NCI-H460 (cell line): ENCODE data around the gene CD48. TPM values are rescaled to one million over a fixed set of nuclear protein-coding genes. Genes with fewer than 3 reads are reported as not detected.

Experiments
- DNase-seq: peaks from one replicate; pipeline ENCODE4 v3.0.0-alpha.2; 2016; ENCODE audit warnings: low read depth; ENCODE audit errors: extremely low read depth
- polyA plus RNA-seq: library from polyadenylated mRNA; depleted of rRNA; stranded (reverse); fragments of >200 nt; gene quantifications from 2 replicates; pipeline ENCODE4 v1.2.3, GENCODE V29; 2014; cell fraction: nucleus; rRNA removed
- total RNA-seq: library from RNA; depleted of rRNA; stranded (reverse); fragments of >200 nt; shearing (Covaris generic); gene quantifications from 2 replicates; pipeline ENCODE4 v1.2.3, GENCODE V29; 2014; rRNA removed

CD48 gene
- not detected in 2 replicates for total RNA-seq
- polyA plus RNA-seq: not detected in 2 replicates

DNA sequence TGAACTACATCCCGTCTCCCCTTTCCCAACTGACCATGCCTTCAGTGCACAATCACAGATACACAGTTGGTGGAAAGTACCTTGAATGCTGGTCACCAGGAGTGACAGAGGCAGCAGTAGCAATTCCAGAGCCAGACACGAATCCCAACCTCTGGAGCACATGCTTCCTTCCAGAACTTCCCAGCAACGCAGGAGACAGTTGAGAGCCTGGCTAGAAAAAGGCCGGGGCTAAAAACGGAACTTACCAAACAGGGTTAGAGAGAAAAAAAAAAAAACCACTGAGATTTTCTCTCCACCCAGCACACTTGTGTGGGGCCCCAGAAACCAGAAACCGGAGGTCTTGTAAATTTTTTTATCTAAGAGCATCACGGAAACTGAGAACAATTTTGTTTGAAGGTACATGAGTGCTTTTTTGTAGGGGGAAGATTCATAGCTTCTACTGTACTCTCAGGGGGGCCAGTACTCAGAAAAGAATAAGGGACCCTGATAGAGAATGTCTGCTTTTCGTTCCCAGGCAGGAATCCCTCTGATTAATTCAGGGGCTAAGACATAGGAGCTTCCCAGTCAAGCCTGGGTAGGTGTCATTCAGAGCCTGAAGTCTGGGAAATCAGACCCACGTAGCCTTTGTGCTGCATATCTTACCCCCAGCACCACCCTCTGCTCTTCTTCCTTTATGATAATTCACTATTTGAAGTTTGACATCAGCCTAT lies at the start of gene CD48:
Gene CD48, minus strand, starts transcription at position 221 of the 710 bp plus-strand sequence. Its CDS starts 59 bp downstream, at position 162.
- no peak for DNase-seq

- no peak for DNase-seq
These were observed 49.4 kb upstream of the CD48 start for GRCh38 chr1:160761046-160761445.

GRCh38 chr1:160759740-160760139 lies 48.1 kb upstream of the CD48 start:
- no peak for DNase-seq

DNA sequence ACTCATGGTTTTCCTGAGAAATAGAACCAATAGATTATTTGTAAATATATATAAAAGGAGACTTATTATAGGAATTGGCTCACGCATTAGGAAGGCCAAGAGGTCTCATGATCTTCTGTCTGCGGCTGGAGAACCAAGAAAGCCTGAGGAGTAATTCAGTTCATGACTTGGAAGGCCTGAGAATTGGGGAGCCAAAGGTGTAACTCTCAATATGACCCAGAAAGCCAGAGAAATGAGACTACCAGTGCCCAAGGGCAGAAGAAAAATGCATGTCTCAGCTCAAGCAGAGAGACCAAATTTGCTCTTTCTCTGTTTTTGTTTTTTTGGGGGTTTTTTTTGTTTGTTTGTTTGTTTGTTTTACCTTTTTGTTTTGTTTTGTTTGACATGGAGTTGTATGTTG lies 46.9 kb upstream of the CD48 start:
- DNase-seq: no peak

GRCh38 chr1:160756849-160757201 lies 45.2 kb upstream of the CD48 start:
- DNase-seq: no peak

DNA sequence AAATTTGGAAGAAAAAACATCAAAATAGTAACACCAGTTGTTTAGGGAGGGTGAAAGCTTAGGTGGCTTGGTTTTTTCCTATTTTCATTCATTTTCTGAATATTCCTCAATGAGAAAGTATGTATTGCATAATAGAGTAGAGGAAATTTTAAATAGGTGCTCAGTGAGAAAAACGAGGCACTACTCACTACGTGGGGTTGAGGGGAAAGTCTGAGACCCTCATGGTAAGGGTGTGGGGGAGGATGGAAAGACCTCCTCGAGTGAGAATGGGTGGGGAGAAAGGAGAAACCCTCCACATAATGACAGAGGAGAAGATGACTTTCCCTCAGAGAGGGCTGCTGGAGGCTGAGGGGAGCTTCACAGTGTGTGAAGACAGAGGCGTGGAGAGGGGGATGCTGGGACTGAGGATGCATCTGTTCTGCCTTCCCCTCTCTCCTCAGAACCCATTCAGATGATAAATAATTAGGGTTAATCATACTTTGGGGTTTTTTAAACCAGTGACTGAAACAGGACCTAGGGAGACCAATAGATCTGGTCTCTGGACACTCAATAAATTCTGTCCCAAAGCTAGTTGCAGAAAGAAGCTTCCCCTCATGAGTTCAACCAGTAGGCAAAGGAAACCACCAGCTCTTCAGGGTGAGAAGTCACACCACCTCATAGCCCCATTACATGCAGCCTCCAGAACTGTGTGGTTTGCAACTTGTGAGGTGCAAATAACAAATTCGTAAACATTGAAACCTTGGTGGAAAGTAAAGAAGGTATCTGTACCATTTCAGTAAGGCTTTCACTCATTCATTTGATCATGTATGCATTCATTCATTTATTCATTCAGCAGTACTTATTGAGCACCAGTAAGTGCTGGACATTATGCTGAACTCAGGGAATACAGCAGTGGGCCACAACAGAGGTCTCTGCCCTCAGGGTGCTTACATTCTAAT lies 44.6 kb upstream of the CD48 start:
- DNase-seq: no peak

DNA sequence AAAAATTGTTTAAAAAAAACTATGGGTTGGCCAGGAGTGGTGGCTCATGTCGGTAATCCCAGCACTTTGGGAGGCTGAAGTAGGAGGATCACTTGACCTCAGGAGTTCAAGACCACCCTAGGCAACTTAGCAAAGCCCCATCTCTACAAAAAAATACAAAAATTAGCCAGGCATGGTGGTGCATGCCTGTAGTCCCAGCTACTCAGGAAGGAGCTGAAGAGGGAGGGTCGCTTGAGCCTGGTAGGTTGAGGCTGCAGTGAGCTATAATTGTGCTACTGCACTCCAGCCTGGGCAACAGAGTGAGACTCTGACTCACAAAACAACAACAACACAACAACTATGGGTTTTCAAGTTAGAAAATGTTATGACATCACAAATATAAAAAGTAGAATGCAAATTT lies 43.8 kb upstream of the CD48 start:
- DNase-seq: no peak

- no peak for DNase-seq
These were observed 42.0 kb upstream of the CD48 start for GRCh38 chr1:160753594-160753993.

GRCh38 chr1:160752924-160753323 lies 41.3 kb upstream of the CD48 start:
- DNase-seq: no peak

DNA sequence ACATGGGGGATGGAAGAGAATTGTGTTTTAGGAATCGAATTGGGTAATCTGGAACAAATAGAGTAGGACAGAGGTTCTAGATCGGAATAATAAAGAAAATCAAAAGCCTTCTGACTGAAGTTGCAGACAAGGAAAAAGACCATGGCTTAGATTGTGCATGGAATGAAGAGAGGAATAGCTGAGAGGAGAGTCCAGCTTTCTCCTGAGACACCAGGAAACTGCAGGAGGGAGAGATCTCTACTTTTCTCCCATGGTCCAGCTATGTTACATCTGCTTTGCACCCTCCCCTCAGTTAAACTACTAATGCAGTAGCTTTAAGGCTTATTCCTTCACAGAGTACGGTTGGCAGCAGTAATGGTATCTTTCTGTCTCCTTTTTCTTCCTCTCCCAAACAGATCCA lies 40.8 kb upstream of the CD48 start:
- DNase-seq: no peak

DNA sequence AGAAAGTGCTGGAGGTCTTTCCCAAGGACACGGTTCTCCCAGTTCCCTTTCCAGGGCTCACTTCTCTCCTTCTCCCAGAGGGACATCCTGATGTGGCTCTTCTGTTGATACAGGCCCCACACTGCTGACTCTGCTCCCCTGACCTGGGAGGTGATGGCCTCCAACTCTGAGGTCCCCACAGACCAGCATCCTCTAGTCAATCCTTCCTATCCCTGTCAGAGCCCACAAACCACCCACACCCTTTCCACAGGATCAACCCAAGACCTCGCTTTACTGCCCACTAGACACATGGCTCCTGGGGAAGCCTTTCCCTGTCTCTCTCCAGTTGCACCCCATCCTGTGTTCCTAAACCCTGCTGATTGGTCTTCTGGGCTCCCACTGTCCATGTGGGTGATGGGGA lies 39.0 kb upstream of the CD48 start:
- no peak for DNase-seq

DNA sequence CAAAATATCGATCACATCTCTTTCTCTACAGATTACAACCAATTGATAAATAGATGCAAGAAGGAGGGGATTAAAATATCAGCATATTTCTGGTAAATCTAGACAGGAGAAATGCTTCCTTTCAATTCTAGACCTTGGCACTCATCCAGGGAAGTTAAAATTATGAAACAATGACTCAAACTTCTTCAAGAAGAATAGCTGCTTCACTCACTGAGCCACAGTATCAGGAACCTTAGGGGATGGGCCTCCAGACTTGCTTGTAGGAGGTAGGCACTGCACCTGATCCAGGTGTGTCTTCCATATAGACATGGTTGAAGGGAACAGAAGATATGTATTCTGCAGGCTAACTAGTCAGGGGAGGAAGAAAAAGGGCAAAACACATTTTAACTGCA lies 37.3 kb upstream of the CD48 start:
- no peak for DNase-seq

DNA sequence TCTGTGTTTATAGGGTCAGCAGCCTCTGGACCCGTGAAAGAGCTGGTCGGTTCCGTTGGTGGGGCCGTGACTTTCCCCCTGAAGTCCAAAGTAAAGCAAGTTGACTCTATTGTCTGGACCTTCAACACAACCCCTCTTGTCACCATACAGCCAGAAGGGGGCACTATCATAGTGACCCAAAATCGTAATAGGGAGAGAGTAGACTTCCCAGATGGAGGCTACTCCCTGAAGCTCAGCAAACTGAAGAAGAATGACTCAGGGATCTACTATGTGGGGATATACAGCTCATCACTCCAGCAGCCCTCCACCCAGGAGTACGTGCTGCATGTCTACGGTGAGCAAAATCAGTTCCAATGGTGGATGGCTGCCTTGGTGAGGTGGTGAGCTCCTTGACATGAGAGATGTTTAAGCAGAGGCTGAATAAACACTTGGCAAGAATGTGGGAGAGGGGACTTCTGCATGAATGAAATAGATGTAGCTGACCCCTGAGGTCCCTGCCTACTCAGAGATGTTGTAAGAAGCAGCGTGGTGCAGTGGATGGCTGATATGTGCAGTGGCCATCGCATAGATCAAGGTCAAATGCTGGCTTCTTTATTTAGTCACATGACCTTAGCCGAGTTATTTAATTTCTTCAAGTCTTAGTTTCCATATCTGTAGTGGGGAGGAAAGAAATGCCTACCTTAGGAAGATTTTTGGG lies 36.7 kb upstream of the CD48 start:
- DNase-seq: no peak

DNA sequence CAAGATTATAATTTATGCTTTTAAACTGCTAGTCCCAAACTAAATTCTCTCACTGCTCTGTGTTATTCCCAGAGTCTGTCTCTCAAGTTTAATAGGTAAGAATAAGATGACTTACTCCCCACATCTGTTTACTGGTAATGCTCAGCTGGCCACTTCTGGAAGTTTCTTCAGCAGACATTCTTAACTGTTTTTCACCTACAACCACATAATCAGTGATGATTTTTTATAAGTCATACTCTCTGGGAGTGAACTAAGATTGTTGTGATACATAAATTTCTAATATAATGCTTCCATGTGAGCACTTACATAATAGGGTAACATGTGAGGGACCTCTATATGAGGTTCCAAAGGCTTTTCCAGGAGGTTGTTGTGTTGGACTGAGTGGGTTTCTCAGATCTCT lies 36.1 kb upstream of the CD48 start:
- DNase-seq: no peak

DNA sequence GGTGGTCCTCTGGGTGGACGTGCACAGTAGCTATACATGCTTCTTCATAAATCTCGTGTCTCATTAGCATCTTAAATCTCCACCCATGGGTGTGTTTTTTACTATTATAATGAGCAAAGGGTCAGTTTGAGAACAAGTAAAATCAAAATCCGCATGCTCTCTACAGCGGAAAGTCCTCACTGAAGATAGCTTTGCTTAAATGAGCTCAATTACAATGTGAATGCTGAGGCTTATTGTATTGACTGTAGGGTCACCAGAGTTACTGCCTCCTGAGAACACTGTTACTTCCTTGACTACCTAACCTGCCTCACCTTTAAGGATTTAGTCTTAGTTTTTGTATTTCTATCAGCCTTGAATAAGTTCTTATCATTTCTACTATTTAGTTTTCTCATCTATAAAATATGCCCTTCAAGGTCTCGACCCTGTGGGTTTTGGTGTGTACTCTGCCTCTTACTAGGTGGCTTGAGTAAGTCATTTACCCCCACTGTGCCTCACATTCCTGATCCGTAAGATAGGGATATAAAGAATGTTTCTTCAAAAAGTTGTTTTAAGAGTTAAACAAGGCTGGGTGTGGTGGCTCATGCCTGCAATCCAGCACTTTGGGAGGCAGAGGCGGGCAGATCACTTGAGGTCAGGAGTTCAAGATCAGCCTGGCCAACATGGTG lies 35.3 kb upstream of the CD48 start:
- no peak for DNase-seq

- DNase-seq: no peak
These were observed 33.9 kb upstream of the CD48 start for GRCh38 chr1:160745551-160745950.

DNA sequence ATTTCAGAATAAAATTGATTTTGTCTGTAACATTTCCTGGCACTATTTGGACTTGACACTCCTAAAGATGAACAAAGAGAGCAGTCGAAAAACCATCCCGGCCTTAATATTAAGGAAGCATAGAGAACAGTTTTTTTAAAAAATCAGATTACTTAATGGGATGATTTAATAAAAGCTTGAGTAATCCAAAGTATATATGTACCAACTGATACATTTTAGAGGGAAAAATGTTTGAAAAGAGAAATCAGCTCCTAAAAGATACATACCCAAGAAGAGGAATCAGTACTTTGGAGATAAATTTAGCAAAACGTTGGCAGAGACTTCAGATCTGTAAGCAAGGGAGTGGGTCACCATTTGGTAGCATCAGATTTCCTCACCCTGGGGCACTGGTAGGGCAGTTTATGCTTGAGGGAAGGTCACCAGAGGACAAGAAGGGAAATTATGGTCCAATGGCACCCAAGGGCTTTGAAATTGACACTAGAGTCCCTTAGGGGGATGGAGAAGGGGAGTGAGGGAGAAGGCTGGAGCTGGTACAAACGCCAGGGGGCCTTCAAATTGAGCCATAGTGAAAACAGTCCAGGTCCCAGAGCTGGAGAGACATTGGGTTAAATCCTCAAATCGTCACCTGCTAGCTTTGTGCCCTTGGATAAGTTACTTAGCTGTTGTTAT lies 33.4 kb upstream of the CD48 start:
- DNase-seq: no peak

GRCh38 chr1:160744199-160744851 lies 32.7 kb upstream of the CD48 start:
- no peak for DNase-seq

DNA sequence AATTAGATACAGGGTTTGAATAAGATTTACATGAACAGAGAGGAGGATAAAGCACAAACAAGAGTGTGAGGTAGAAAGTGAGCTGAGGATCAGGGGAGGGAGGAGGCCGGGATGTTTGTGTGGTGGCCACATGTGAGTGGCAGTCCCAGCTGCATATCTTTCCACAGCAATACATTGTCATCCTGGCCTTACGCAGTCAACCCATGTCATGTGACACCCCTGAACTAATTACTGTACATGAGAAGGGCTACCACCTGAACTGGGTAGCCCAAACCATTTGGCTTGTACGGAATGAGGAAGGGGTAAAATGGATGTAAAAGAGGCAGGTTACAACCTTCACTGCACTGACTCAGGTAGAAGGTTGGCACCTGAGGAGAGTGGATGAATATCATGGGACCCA lies 31.6 kb upstream of the CD48 start:
- DNase-seq: no peak
